Measurements from ENCODE around the gene RAD51B.

DNA sequence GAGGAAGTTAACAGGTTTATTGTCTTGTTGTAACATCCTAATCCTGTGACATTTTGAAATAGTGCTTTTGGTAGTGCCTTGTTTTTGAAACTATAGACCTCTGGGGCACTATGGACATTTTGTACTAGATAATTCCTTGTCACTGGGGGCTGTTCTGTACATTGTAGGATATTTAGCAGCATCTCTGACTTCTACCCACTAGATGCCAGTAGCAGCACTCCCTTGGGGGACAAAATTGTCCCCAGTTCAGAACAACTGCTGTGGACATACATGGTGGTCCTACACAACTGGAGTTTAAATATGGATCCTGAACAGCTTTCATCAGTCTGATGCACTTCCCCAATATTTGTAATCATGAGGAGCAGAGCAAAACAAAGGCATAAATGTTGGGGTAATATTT, 264.7 kb downstream of the RAD51B start:
- TF ChIP-seq POLR2A (IDR thresholded peaks at IDR 0.05) = no peak
- TF ChIP-seq POLR2AphosphoS5 (IDR thresholded peaks at IDR 0.05) = no peak
- TF ChIP-seq, protein P1, sequence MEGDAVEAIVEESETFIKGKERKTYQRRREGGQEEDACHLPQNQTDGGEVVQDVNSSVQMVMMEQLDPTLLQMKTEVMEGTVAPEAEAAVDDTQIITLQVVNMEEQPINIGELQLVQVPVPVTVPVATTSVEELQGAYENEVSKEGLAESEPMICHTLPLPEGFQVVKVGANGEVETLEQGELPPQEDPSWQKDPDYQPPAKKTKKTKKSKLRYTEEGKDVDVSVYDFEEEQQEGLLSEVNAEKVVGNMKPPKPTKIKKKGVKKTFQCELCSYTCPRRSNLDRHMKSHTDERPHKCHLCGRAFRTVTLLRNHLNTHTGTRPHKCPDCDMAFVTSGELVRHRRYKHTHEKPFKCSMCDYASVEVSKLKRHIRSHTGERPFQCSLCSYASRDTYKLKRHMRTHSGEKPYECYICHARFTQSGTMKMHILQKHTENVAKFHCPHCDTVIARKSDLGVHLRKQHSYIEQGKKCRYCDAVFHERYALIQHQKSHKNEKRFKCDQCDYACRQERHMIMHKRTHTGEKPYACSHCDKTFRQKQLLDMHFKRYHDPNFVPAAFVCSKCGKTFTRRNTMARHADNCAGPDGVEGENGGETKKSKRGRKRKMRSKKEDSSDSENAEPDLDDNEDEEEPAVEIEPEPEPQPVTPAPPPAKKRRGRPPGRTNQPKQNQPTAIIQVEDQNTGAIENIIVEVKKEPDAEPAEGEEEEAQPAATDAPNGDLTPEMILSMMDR (IDR thresholded peaks at IDR 0.05) = peak in 1 of 6 experiments; percentile 25

Measured in upper lobe of left lung (tissue), 4 donors.